Suprapubic skin (tissue), 4 donors: ENCODE data around the gene UBFD1. TPM values are rescaled to one million over a fixed set of nuclear protein-coding genes. Genes with fewer than 3 reads are reported as not detected.

Experiments
- DNase-seq, 2 donors: peaks; one replicate each; pipeline ENCODE4 v3.0.0-alpha.2; 2019; ENCODE audit warnings: low spot score in 2 of 2
- H3K27ac ChIP-seq: fragments of 200-600 bp; sonication (generic); one replicate; pipeline ENCODE4 v1.5.1; 2019
- H3K27me3 ChIP-seq: fragments of 200-600 bp; sonication (generic); one replicate; pipeline ENCODE4 v1.5.1; 2019
- H3K36me3 ChIP-seq: fragments of 200-600 bp; sonication (generic); one replicate; pipeline ENCODE4 v1.5.1; 2019
- H3K4me1 ChIP-seq: fragments of 200-600 bp; sonication (generic); one replicate; pipeline ENCODE4 v1.5.1; 2019
- H3K4me3 ChIP-seq: fragments of 200-600 bp; sonication (generic); one replicate; pipeline ENCODE4 v1.5.1; 2019; ENCODE audit warnings: mild to moderate bottlenecking
- H3K9me3 ChIP-seq: fragments of 200-600 bp; sonication (generic); one replicate; pipeline ENCODE4 v1.5.1; 2019
- CTCF ChIP-seq, 2 donors: fragments of 200-600 bp in 1 of 2; fragments of 450-650 bp in 1 of 2; sonication (generic) in 1 of 2; IDR thresholded peaks; one replicate each; pipeline ENCODE4 v1.5.1; 2016 to 2019; ENCODE audit warnings: antibody characterized with exemption in 2 of 2, mild to moderate bottlenecking in 1 of 2, moderate library complexity in 1 of 2
- EP300 ChIP-seq: sonication (generic); formaldehyde crosslinking; IDR thresholded peaks from one replicate; pipeline ENCODE4 v1.6.1; 2017; ENCODE audit warnings: antibody characterized with exemption
- POLR2A ChIP-seq, 2 donors: fragments of 450-650 bp; IDR thresholded peaks; one replicate each; pipeline ENCODE4 v1.6.1; 2017; ENCODE audit warnings: antibody characterized with exemption in 2 of 2, mild to moderate bottlenecking in 2 of 2, moderate library complexity in 2 of 2
- POLR2AphosphoS5 ChIP-seq, 3 donors: sonication (generic); formaldehyde crosslinking; IDR thresholded peaks; one replicate each; pipeline ENCODE4 v1.6.1; 2017; ENCODE audit warnings: antibody characterized with exemption in 3 of 3
- WGBS: methylation state at CpG from one replicate; pipeline ENCODE4 v1.1.5; 2018; 5-methylcytosine and 5-hydroxymethylcytosine counted together
- total RNA-seq, 4 donors: library from RNA; depleted of rRNA; stranded (reverse); fragments of >200 nt; gene quantifications; one replicate each; pipeline ENCODE4 v1.1.0, GENCODE V29; 2016

Gene UBFD1
- total RNA-seq, 4 donors from 2014 or later: 26.5 to 48.1 (median 39.4) TPM

- Histone ChIP-seq H3K4me3 (no peak overlapping the region), H3K9me3 (no peaks in the 10 kb centered on the region), H3K4me1 (peaks cover 25% of the 10 kb centered on the region), H3K27me3 (no peaks in the 10 kb centered on the region), H3K27ac (no peak overlapping the region), H3K36me3 (no peaks in the 10 kb centered on the region)
- DNase-seq: no peak
- TF ChIP-seq CTCF (IDR thresholded peaks at IDR 0.05) (no peak), EP300 (no peak), POLR2AphosphoS5 (IDR thresholded peaks at IDR 0.05) (no peak), POLR2A (IDR thresholded peaks at IDR 0.05) (no peak)
- WGBS: 92% methylated on average over 7 of the region's 7 CpGs
Observed at GRCh38 chr16:23511731-23512130, 45.8 kb upstream of the UBFD1 start.

GRCh38 chr16:23512168-23512695, 45.3 kb upstream of the UBFD1 start:
- Histone ChIP-seq H3K4me1 (peaks cover 23% of the 10 kb centered on the region), H3K4me3 (no peak overlapping the region), H3K27me3 (no peaks in the 10 kb centered on the region), H3K36me3 (no peaks in the 10 kb centered on the region), H3K9me3 (no peaks in the 10 kb centered on the region), H3K27ac (no peak overlapping the region)
- no peak for TF ChIP-seq CTCF (IDR thresholded peaks at IDR 0.05)
- TF ChIP-seq POLR2A (IDR thresholded peaks at IDR 0.05): no peak
- no peak for TF ChIP-seq POLR2AphosphoS5 (IDR thresholded peaks at IDR 0.05)
- 96% methylated on average over 4 of the region's 4 CpGs for WGBS
- DNase-seq: no peak

- Histone ChIP-seq H3K4me1 (no peaks in the 10 kb centered on the region), H3K36me3 (peaks cover 2% of the 10 kb centered on the region), H3K4me3 (no peak overlapping the region), H3K27ac (no peak overlapping the region), H3K27me3 (no peaks in the 10 kb centered on the region), H3K9me3 (no peaks in the 10 kb centered on the region)
- no peak for DNase-seq
- 79% methylated on average over 7 of the region's 7 CpGs for WGBS
- TF ChIP-seq POLR2AphosphoS5 (IDR thresholded peaks at IDR 0.05): no peak
- TF ChIP-seq POLR2A (IDR thresholded peaks at IDR 0.05): no peak
- TF ChIP-seq CTCF (IDR thresholded peaks at IDR 0.05): no peak
- no peak for TF ChIP-seq EP300
Observed at GRCh38 chr16:23514381-23515152, 43.0 kb upstream of the UBFD1 start.

GRCh38 chr16:23515881-23516280, 41.6 kb upstream of the UBFD1 start:
- WGBS: 98% methylated on average over 5 of the region's 5 CpGs
- H3K27me3 ChIP-seq: no peaks in the 10 kb centered on the region
- H3K27ac ChIP-seq: no peak overlapping the region
- no peak for TF ChIP-seq EP300
- TF ChIP-seq CTCF (IDR thresholded peaks at IDR 0.05): no peak
- TF ChIP-seq POLR2AphosphoS5 (IDR thresholded peaks at IDR 0.05): no peak
- TF ChIP-seq POLR2A (IDR thresholded peaks at IDR 0.05): no peak
- H3K4me1 ChIP-seq: no peaks in the 10 kb centered on the region
- no peak for DNase-seq
- H3K9me3 ChIP-seq: no peaks in the 10 kb centered on the region
- peaks cover 9% of the 10 kb centered on the region for H3K36me3 ChIP-seq
- no peak overlapping the region for H3K4me3 ChIP-seq

DNA sequence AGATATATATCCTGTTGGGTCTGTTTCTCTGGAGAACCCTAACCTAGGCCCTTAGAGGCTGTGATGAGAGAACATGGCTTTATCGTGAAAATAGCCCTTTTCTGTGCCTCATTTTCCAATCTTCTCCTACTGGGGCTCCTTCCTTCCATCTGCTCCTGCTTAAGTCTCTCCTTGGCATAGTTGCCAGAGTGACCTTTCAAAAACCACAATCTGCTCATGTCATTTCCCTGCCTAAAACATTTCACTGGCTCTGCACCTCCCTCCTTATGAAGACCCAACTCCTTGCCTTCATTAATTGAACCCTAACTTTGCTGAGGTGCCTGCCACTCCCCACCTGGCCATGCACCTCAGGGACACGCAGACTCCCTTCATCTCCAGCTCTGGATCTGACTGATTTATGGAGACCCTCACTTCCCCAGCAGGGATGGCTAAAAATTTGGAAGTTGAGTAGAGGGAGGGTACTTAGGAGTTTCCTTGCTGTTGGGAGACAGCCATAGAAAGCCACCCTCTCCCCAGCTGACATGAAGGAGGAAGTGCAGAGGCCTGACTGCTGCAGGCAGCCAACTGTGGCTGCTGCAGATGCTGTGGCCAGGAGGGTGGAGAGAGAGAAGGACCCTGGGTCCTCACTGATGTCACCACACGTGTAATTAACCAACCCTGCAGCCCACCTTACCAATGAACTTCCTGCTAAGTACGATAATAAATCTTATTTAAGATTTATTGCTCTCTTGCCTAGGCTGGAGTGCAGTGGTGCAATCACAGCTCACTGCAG, 41.0 kb upstream of the UBFD1 start:
- 87% methylated on average over 4 of the region's 4 CpGs for WGBS
- Histone ChIP-seq H3K27me3 (no peaks in the 10 kb centered on the region), H3K36me3 (peaks cover 9% of the 10 kb centered on the region), H3K27ac (no peak overlapping the region), H3K4me1 (no peaks in the 10 kb centered on the region), H3K4me3 (no peak overlapping the region), H3K9me3 (no peaks in the 10 kb centered on the region)
- DNase-seq: no peak
- TF ChIP-seq POLR2A (IDR thresholded peaks at IDR 0.05) (no peak), CTCF (IDR thresholded peaks at IDR 0.05) (no peak), EP300 (no peak), POLR2AphosphoS5 (IDR thresholded peaks at IDR 0.05) (no peak)
